Thoracic aorta (tissue), 2 donors: ENCODE results near the gene CXorf38. TPM values are rescaled to one million over a fixed set of nuclear protein-coding genes. Genes with fewer than 3 reads are reported as not detected.

Experiments used
- ATAC-seq: fragments of 150-250 bp; one replicate; pipeline ENCODE4 v1.8.0; 2017; ENCODE audit warnings: low read depth; ENCODE audit not compliant: insufficient number of reproducible peaks, low FRiP score
- DNase-seq: peaks from one replicate; pipeline ENCODE4 v3.0.0-alpha.2; 2020; ENCODE audit warnings: low spot score
- H3K27ac ChIP-seq, 2 donors: fragments of 200-600 bp; sonication (generic); 1 replicate in 1 of 2; 2 replicates in 1 of 2; pipeline ENCODE4 v1.5.1; 2016; ENCODE audit warnings: mild to moderate bottlenecking in 2 of 2, moderate library complexity in 2 of 2
- H3K27me3 ChIP-seq: fragments of 200-600 bp; sonication (generic); replicated peaks from 2 replicates; pipeline ENCODE4 v1.6.0; 2016; ENCODE audit warnings: mild to moderate bottlenecking; ENCODE audit not compliant: insufficient read depth
- H3K36me3 ChIP-seq: fragments of 200-600 bp; sonication (generic); one replicate; pipeline ENCODE4 v1.5.1; 2016
- H3K4me1 ChIP-seq, 2 donors: fragments of 200-600 bp; sonication (generic); 1 replicate in 1 of 2; 2 replicates in 1 of 2; pipeline versions ENCODE4 v1.5.1 to v1.6.0; 2016; ENCODE audit warnings: low read depth in 2 of 2, mild to moderate bottlenecking in 1 of 2; ENCODE audit not compliant: control insufficient read depth in 1 of 2
- H3K4me3 ChIP-seq: fragments of 200-600 bp; sonication (generic); 2 replicates; pipeline ENCODE4 v1.5.1; 2016; ENCODE audit warnings: mild to moderate bottlenecking
- H3K9me3 ChIP-seq: fragments of 200-600 bp; sonication (generic); 2 replicates; pipeline ENCODE4 v1.5.1; 2016
- CTCF ChIP-seq: fragments of 200-600 bp; sonication (generic); IDR thresholded peaks from one replicate; pipeline ENCODE4 v1.5.1; 2019; ENCODE audit warnings: antibody characterized with exemption
- total RNA-seq, 2 donors: library from RNA; depleted of rRNA; stranded (reverse); fragments of >200 nt; gene quantifications; one replicate each; pipeline versions ENCODE4 v1.1.0 to v1.2.3, GENCODE V29; 2016

CXorf38 gene
- total RNA-seq, 2 donors from 2014 or later = 9.5 to 15.2 TPM

GRCh38 chrX:40628506-40628905 lies 18.9 kb downstream of the CXorf38 start:
- no peak for ATAC-seq
- no peak overlapping the region for H3K27ac ChIP-seq
- no peak for TF ChIP-seq CTCF
- no peaks in the 10 kb centered on the region for H3K9me3 ChIP-seq
- H3K36me3 ChIP-seq = peaks cover 7% of the 10 kb centered on the region
- H3K4me3 ChIP-seq = no peak overlapping the region
- DNase-seq = no peak
- H3K4me1 ChIP-seq = no peaks in the 10 kb centered on the region
- no peaks in the 10 kb centered on the region for H3K27me3 ChIP-seq

DNA sequence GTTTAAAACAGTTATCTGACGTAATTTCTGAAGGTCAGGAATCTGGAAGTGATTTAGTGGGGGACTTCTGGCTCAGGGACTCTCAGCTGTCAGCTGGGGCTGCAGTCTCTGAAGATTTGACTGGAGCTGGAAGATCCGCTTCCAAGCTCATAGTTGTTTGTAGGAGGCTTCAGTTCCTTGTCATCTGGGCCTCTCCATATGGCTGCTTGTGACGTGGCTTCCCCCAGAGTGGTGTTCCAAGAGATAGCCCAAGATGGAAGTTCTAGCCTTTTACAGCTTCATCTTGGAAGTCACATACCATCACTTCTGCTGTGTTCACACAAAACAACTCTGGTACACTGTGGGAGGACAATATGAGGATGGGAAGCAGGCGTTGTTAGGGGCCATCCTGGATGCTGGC lies 22.1 kb downstream of the CXorf38 start:
- ATAC-seq (no peak), DNase-seq (no peak)
- no peaks in the 10 kb centered on the region for H3K27me3 ChIP-seq
- no peak for TF ChIP-seq CTCF
- H3K27ac ChIP-seq = no peak overlapping the region
- H3K4me1 ChIP-seq = no peaks in the 10 kb centered on the region
- H3K36me3 ChIP-seq = peaks cover 7% of the 10 kb centered on the region
- H3K4me3 ChIP-seq = no peak overlapping the region
- no peaks in the 10 kb centered on the region for H3K9me3 ChIP-seq

- H3K36me3 ChIP-seq = peaks cover under 1% of the 10 kb centered on the region
- H3K4me1 ChIP-seq = no peaks in the 10 kb centered on the region
- DNase-seq (no peak), ATAC-seq (no peak)
- no peak overlapping the region for H3K4me3 ChIP-seq
- H3K27me3 ChIP-seq = no peaks in the 10 kb centered on the region
- no peak overlapping the region for H3K27ac ChIP-seq
- no peaks in the 10 kb centered on the region for H3K9me3 ChIP-seq
- TF ChIP-seq CTCF = no peak
Measured at GRCh38 chrX:40623665-40624064, 23.7 kb downstream of the CXorf38 start.

DNA sequence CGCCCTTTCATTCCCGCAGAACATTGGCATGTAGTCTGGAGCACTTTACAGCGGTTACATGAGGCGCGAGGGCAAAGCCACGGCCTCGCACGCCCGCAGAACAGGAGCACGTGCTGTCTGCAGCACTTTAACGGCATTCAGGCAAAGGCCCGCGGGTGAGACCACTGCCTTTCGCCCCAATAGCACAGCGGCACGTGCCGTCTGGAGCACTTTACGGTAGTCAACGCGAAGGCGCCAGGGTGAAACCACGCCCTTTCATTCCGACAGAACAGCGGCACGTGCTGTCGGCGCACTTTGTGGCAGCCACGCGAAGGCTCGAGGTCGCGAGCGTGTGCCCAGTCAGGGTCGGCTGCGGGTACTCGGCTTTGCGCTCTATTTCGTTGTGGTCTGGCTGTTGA lies 24.2 kb downstream of the CXorf38 start, which contains the start of gene MPC1L:
Gene MPC1L, plus strand, starts transcription at position 290 of the 398 bp plus-strand sequence. CDS start 138 bp downstream, outside the sequence.
- Histone ChIP-seq H3K27me3 (no peaks in the 10 kb centered on the region), H3K27ac (no peak within 1 kb of the TSS), H3K36me3 (no peaks in the 10 kb centered on the region), H3K9me3 (no peaks in the 10 kb centered on the region), H3K4me3 (no peak within 1 kb of the TSS), H3K4me1 (no peaks in the 10 kb centered on the region)
- TF ChIP-seq CTCF = no peak
- DNase-seq (no peak), ATAC-seq (no peak)

DNA sequence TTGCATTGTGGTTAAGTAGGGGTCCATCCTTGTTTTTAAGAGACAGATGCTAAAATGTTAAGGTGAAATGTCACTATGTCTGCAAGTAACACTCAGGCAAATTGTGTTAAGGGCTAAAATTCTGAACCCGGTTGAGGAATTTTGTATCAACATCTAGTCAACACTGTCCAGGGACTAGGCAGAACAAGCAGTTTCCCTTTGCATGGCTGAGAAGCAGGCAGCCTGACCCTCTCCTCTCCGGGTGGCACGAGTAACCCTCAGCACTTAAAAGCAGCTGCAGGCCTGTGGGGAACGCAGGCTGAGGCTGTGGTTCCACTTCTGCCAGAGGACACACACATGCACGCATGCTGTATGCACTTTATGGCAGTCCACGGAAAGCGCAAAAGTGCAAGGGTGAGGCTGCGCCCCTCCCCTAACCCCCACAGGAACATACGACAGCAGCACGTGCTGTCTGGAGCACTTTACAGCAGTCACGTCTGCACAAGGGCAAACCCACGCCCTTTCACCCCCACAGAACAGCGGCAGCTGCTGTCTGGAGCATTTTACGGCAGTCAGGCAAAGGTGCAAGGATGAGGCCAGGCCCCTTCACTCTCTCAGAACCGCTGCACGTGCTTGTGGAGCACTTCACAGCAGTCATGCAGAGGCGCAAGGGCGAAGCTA lies 24.8 kb downstream of the CXorf38 start:
- no peak for ATAC-seq
- H3K27me3 ChIP-seq = no peaks in the 10 kb centered on the region

More for the DNA sequence above, 24.8 kb downstream of the CXorf38 start:
- DNase-seq = no peak
- H3K36me3 ChIP-seq = no peaks in the 10 kb centered on the region
- no peak overlapping the region for H3K27ac ChIP-seq
- no peaks in the 10 kb centered on the region for H3K9me3 ChIP-seq
- H3K4me1 ChIP-seq = no peaks in the 10 kb centered on the region
- TF ChIP-seq CTCF = no peak
- no peak overlapping the region for H3K4me3 ChIP-seq
